ENCODE measurements around the gene SEPTIN5. TPM values are rescaled to one million over a fixed set of nuclear protein-coding genes. Genes with fewer than 3 reads are reported as not detected.

The SEPTIN5 gene
- total RNA-seq, 1 donor from 2014 or later = 7.3 TPM

DNA sequence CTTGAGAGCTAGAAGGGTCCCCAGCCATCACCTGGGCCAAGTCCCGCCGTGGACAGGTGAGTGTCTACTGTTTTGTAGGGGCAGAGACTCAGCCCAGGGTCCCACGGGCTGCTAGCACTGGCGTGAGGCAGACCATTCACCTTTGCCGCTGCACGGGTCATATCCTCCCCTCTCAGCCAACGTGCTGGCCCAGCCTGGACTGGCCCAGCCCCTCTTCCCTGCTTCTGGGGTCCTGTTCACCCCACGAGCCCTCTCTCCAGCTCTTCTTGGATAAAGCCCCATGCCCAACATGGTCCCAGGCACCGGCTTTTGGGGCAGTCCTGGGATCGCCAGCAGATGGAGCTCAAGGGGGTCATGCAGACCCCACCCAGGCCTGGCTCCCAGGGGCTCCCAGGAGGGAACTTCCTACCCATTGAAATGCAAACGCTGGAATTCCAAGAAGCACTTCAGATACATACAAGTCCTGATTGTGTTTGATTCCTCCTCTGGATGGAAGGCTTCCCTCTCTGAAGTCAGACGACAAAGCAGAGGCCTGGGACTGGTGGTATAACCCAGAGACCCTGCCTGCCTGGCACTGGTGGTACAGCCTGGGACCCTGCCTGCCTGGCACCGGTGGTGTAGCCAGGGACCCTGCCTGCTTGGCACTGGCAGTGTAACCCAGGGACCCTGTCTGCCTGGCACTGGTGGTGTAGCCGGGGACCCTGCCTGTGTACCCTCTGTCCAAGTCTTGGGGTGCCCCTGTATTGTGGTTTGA is 8.9 kb upstream of the SEPTIN5 start:
- Mint-ChIP-seq H3K27ac (ENCODE audit: unreplicated experiment) (no peak overlapping the region), H3K36me3 (ENCODE audit: low read depth, unreplicated experiment) (no peaks in the 10 kb centered on the region), H3K4me3 (ENCODE audit: unreplicated experiment) (no peak overlapping the region), H3K9me3 (ENCODE audit: unreplicated experiment) (no peaks in the 10 kb centered on the region), H3K27me3 (ENCODE audit: low read depth, unreplicated experiment) (peaks cover 49% of the 10 kb centered on the region), H3K4me1 (ENCODE audit: low read depth, unreplicated experiment) (no peaks in the 10 kb centered on the region)
- Histone ChIP-seq H3K79me2 (ENCODE audit: insufficient read depth, low read length) (no peaks in the 10 kb centered on the region), H3K9me3 (ENCODE audit: insufficient read depth, low read depth, low read length) (no peaks in the 10 kb centered on the region), H3K9ac (ENCODE audit: low read length) (no peak overlapping the region), H2AFZ (ENCODE audit: low read depth, low read length) (no peak overlapping the region), H3K27me3 (ENCODE audit: insufficient read depth, low read length) (peaks cover 7% of the 10 kb centered on the region), H3K27ac (ENCODE audit: low read depth, low read length) (no peak overlapping the region), H3K4me3 (ENCODE audit: insufficient read depth, low read depth, low read length) (no peak overlapping the region), H4K20me1 (ENCODE audit: insufficient read depth, low read length) (no peaks in the 10 kb centered on the region), H3K4me1 (ENCODE audit: insufficient read depth, low read length) (no peaks in the 10 kb centered on the region), H3K4me2 (ENCODE audit: low read length) (no peak overlapping the region), H3K36me3 (ENCODE audit: insufficient read depth, low read length) (no peaks in the 10 kb centered on the region)
- FAIRE-seq (no peak), DNase-seq (ENCODE audit: low read depth) (no peak)
- TF ChIP-seq CTCF (IDR thresholded peaks at IDR 0.05; ENCODE audit: insufficient read depth, low read depth, low read length) (no peak), EZH2 (IDR thresholded peaks at IDR 0.05; ENCODE audit: insufficient read depth, low read length) (no peak)

- FAIRE-seq (no peak), DNase-seq (ENCODE audit: low read depth) (no peak)
- no peak overlapping the region for H3K4me3 Mint-ChIP-seq (ENCODE audit: unreplicated experiment)
- peak overlapping the region; percentile 4 for H3K27ac Mint-ChIP-seq (ENCODE audit: unreplicated experiment)
- H3K9me3 Mint-ChIP-seq (ENCODE audit: unreplicated experiment) = no peaks in the 10 kb centered on the region
- Histone ChIP-seq H4K20me1 (ENCODE audit: insufficient read depth, low read length) (no peaks in the 10 kb centered on the region), H3K4me3 (ENCODE audit: insufficient read depth, low read depth, low read length) (no peak overlapping the region), H3K9ac (ENCODE audit: low read length) (no peak overlapping the region), H3K27ac (ENCODE audit: low read depth, low read length) (no peak overlapping the region), H2AFZ (ENCODE audit: low read depth, low read length) (no peak overlapping the region), H3K4me2 (ENCODE audit: low read length) (no peak overlapping the region), H3K79me2 (ENCODE audit: insufficient read depth, low read length) (no peaks in the 10 kb centered on the region), H3K4me1 (ENCODE audit: insufficient read depth, low read length) (no peaks in the 10 kb centered on the region), H3K27me3 (ENCODE audit: insufficient read depth, low read length) (peaks cover 7% of the 10 kb centered on the region), H3K36me3 (ENCODE audit: insufficient read depth, low read length) (no peaks in the 10 kb centered on the region), H3K9me3 (ENCODE audit: insufficient read depth, low read depth, low read length) (no peaks in the 10 kb centered on the region)
- no peak for TF ChIP-seq CTCF (IDR thresholded peaks at IDR 0.05; ENCODE audit: insufficient read depth, low read depth, low read length)
- TF ChIP-seq EZH2 (IDR thresholded peaks at IDR 0.05; ENCODE audit: insufficient read depth, low read length) = no peak
- peaks cover 53% of the 10 kb centered on the region for H3K27me3 Mint-ChIP-seq (ENCODE audit: low read depth, unreplicated experiment)
- no peaks in the 10 kb centered on the region for H3K4me1 Mint-ChIP-seq (ENCODE audit: low read depth, unreplicated experiment)
- H3K36me3 Mint-ChIP-seq (ENCODE audit: low read depth, unreplicated experiment) = no peaks in the 10 kb centered on the region
These were observed 7.6 kb upstream of the SEPTIN5 start for GRCh38 chr22:19706661-19707151.

All from astrocyte (in vitro differentiated cells and primary cell).